ENCODE data around the gene EFNA2.

EFNA2 gene

GRCh38 chr19:1283207-1283916 is 2.3 kb upstream of the EFNA2 start:
- ChIA-PET POLR2A (no interaction called here), CTCF (interaction anchor here (0.9 to 1.2 kb wide), 3 partner anchors 17 to 89 kb away, joined by 3 to 4 read pairs (median 3); a partner anchor contains a TSS)

GRCh38 chr19:1283917-1284292 is 1.8 kb upstream of the EFNA2 start:
- no peak for DNase-seq (ENCODE audit: extremely low spot score)
- no peak for TF ChIP-seq CTCF (IDR thresholded peaks at IDR 0.05; ENCODE audit: control extremely low read depth, extremely low read depth, low read depth, missing control alignments)
- ChIA-PET CTCF (interaction anchor here (0.9 to 1.4 kb wide), 3 partner anchors 18 to 88 kb away, joined by 3 to 9 read pairs (median 4); a partner anchor contains a TSS), POLR2A (interaction anchor here (0.9 kb wide), 1 partner anchor 9 kb away, joined by 4 read pairs; the partner anchor contains the start of gene FAM174C)

More at GRCh38 chr19:1283207-1283916, 2.3 kb upstream of the EFNA2 start:
- no peak for DNase-seq (ENCODE audit: extremely low spot score)
- no peak for TF ChIP-seq CTCF (IDR thresholded peaks at IDR 0.05; ENCODE audit: control extremely low read depth, extremely low read depth, low read depth, missing control alignments)

DNA sequence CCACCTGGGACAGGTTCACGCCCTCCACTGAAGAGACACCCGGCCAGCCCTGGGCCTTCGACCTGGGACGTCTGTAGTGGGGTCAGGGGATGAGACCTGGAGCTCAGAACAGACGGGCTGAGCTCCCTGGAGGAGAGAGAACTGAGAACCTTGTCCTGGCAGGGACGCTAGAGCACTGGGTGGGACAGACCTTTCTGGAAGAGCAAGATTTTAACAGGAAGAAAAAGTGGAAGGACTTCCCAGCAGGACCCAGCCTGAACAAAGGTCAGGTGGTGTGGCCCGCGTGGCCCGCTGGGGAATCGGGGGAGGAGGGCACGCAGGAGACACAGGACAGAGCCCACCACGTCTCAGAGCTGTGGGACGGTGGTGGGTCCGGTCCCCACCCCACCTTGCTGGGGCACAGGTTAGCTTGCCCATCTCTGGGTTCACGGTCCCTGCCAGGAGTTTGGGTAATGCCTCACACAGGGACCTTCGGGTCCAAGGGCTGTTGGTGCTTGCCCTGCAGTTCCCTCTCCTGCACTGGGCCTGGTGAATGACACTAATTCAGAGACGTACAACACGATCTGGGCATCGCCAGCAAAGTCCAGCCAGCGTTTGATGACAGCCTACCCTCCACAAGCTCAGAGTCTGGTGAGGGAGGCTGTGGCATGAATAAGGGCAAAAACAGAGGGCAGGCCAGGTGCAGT is 1.2 kb upstream of the EFNA2 start:
- no peak for DNase-seq (ENCODE audit: extremely low spot score)
- TF ChIP-seq CTCF (IDR thresholded peaks at IDR 0.05; ENCODE audit: control extremely low read depth, extremely low read depth, low read depth, missing control alignments): no peak
- CTCF ChIA-PET: interaction anchor here (0.9 to 1.4 kb wide), 3 partner anchors 18 to 88 kb away, joined by 3 to 9 read pairs (median 4); a partner anchor contains a TSS
- POLR2A ChIA-PET: interaction anchor here (0.7 to 0.9 kb wide), 2 partner anchors 9 to 15 kb away, joined by 3 to 4 read pairs; partner anchors contain the start of genes CIRBP and FAM174C

- POLR2A ChIA-PET: interaction anchor here (0.7 kb wide), 1 partner anchor 16 kb away, joined by 3 read pairs; the partner anchor contains the start of gene CIRBP
- TF ChIP-seq CTCF (IDR thresholded peaks at IDR 0.05; ENCODE audit: control extremely low read depth, extremely low read depth, low read depth, missing control alignments): no peak
- CTCF ChIA-PET: interaction anchor here (1.4 kb wide), 1 partner anchor 87 kb away, joined by 9 read pairs; no protein-coding TSS in a partner anchor
- no peak for DNase-seq (ENCODE audit: extremely low spot score)
Measured at GRCh38 chr19:1284979-1285736, 515 bp upstream of the EFNA2 start.

DNA sequence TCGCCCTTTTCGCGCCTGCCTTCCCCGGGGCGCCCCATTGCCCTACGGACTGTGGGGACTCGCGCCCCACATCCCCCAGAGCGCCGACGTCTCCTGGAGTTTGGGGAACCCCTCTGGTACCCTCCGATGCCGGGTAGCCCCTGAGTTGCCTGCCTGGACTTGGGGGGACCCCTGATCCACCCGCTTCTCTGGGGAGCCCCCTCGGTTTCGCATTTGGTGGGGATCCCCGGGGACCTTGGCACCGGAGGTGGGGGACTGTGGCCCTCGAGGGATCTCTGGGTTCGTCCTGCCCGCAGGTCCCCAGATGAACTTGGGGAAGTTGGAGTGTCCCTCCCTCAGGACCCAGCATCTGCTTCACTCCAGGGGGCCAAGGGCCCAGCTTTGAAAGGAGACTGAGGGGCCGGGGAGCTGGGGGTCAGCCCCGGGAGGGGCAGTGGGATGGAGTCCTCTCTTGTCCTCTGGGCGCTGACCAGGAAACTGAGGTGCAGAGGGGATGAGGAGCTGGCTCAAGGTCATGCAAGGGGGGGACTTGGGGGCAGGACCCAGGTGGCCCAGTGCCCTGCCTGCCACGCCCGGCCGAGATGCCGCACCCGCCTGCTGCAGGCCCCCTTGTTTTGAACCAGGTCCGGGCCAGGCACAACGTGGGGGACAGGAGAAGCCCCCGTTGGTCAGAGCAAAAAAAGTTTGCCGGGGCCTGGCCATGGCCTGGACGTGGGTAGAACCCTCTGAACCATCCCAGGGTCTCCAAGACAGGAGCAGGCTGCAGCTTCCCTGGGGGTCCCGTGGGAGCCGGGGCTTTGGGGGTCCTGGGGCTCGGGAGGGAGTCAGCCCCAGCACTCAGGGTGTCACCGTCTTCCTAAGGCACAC is 1.0 kb downstream of the EFNA2 start:
- no peak for TF ChIP-seq CTCF (IDR thresholded peaks at IDR 0.05; ENCODE audit: control extremely low read depth, extremely low read depth, low read depth, missing control alignments)
- DNase-seq (ENCODE audit: extremely low spot score): no peak
- ChIA-PET CTCF (interaction anchor here (0.9 kb wide), 1 partner anchor 42 kb away, joined by 3 read pairs; no protein-coding TSS in a partner anchor), POLR2A (no interaction called here)

Data from GM10248 (cell line).